Liver (tissue), 9 donors: ENCODE data around the gene PNRC1. TPM values are rescaled to one million over a fixed set of nuclear protein-coding genes. Genes with fewer than 3 reads are reported as not detected.

Experiments
- DNase-seq: peaks from one replicate; pipeline ENCODE4 v3.0.0-alpha.2; 2017; ENCODE audit warnings: low spot score
- H3K27ac ChIP-seq, 2 donors: one replicate each; pipeline ENCODE4 v1.7.0; 2013; ENCODE audit warnings: inconsistent platforms in 2 of 2, low read length in 2 of 2, control low read depth in 1 of 2, low read depth in 1 of 2, mild to moderate bottlenecking in 1 of 2
- H3K27me3 ChIP-seq, 4 donors: one replicate each; pipeline versions ENCODE4 v1.6.1 to v1.7.0; 2013; ENCODE audit warnings: low read length in 3 of 4, inconsistent platforms in 1 of 4, mild to moderate bottlenecking in 1 of 4, moderate library complexity in 1 of 4; ENCODE audit not compliant: control insufficient read depth in 4 of 4, insufficient read depth in 4 of 4
- H3K36me3 ChIP-seq, 4 donors: one replicate each; pipeline versions ENCODE4 v1.6.1 to v1.7.0; 2013; ENCODE audit warnings: low read length in 3 of 4, mild to moderate bottlenecking in 3 of 4, low read depth in 1 of 4, moderate library complexity in 1 of 4; ENCODE audit not compliant: control insufficient read depth in 4 of 4, insufficient read depth in 3 of 4
- H3K4me1 ChIP-seq, 4 donors: one replicate each; pipeline versions ENCODE4 v1.6.1 to v1.7.0; 2013; ENCODE audit warnings: low read length in 3 of 4, mild to moderate bottlenecking in 3 of 4, moderate library complexity in 1 of 4; ENCODE audit not compliant: control insufficient read depth in 4 of 4, insufficient read depth in 4 of 4
- H3K4me3 ChIP-seq, 3 donors: one replicate each; pipeline versions ENCODE4 v1.6.1 to v1.7.0; 2013; ENCODE audit warnings: low read length in 3 of 3, control low read depth in 1 of 3, low read depth in 1 of 3, mild to moderate bottlenecking in 1 of 3
- H3K9ac ChIP-seq, 2 donors: one replicate each; pipeline ENCODE4 v1.7.0; 2013; ENCODE audit warnings: low read length in 2 of 2, mild to moderate bottlenecking in 2 of 2, moderate library complexity in 2 of 2, control low read depth in 1 of 2, low read depth in 1 of 2
- H3K9me3 ChIP-seq, 4 donors: one replicate each; pipeline versions ENCODE4 v1.6.1 to v1.7.0; 2013; ENCODE audit warnings: low read length in 3 of 4; ENCODE audit not compliant: control insufficient read depth in 4 of 4
- ATF3 ChIP-seq: IDR thresholded peaks from 2 replicates; pipeline ENCODE4 v1.6.1; 2016; ENCODE audit warnings: antibody characterized with exemption
- CTCF ChIP-seq: fragments of 150-350 bp; IDR thresholded peaks from 2 replicates; pipeline ENCODE4 v1.5.1; 2017; ENCODE audit warnings: improper control_type of control experiment, low read depth, low read length; ENCODE audit not compliant: missing input control
- EGR1 ChIP-seq, 2 donors: IDR thresholded peaks; 2 replicates each; pipeline ENCODE4 v1.6.1; 2016 to 2018; ENCODE audit warnings: antibody characterized with exemption in 2 of 2, low read depth in 2 of 2
- FOXA1 ChIP-seq: IDR thresholded peaks from 2 replicates; pipeline ENCODE4 v1.6.1; 2016; ENCODE audit warnings: antibody characterized with exemption
- FOXA2 ChIP-seq: IDR thresholded peaks from 2 replicates; pipeline ENCODE4 v1.6.1; 2016; ENCODE audit warnings: antibody characterized with exemption
- GABPA ChIP-seq, 2 donors: IDR thresholded peaks in 1 of 2; conservative IDR thresholded peaks in 1 of 2; 2 replicates each; pipeline ENCODE4 v1.6.1; 2016; ENCODE audit warnings: antibody characterized with exemption in 2 of 2, mild to moderate bottlenecking in 1 of 2, moderate library complexity in 1 of 2
- HNF4A ChIP-seq, 2 donors: conservative IDR thresholded peaks; 2 replicates each; pipeline ENCODE4 v1.6.1; 2016; ENCODE audit warnings: antibody characterized with exemption in 2 of 2, mild to moderate bottlenecking in 2 of 2
- HNF4G ChIP-seq: IDR thresholded peaks from 2 replicates; pipeline ENCODE4 v1.6.1; 2016; ENCODE audit warnings: antibody characterized with exemption
- JUND ChIP-seq, 2 donors: IDR thresholded peaks; 2 replicates each; pipeline ENCODE4 v1.6.1; 2016; ENCODE audit warnings: antibody characterized with exemption in 2 of 2
- MAX ChIP-seq: IDR thresholded peaks from 2 replicates; pipeline ENCODE4 v1.6.1; 2016; ENCODE audit warnings: antibody characterized with exemption
- NR2F2 ChIP-seq: IDR thresholded peaks from 2 replicates; pipeline ENCODE4 v1.6.1; 2016; ENCODE audit warnings: antibody characterized with exemption
- RAD21 ChIP-seq, 2 donors: IDR thresholded peaks; 2 replicates each; pipeline ENCODE4 v1.6.1; 2016; ENCODE audit warnings: antibody characterized with exemption in 2 of 2, mild to moderate bottlenecking in 2 of 2
- REST ChIP-seq: IDR thresholded peaks from 2 replicates; pipeline ENCODE4 v1.6.1; 2016; ENCODE audit warnings: antibody characterized with exemption, mild to moderate bottlenecking
- RXRA ChIP-seq, 2 donors: IDR thresholded peaks; 2 replicates each; pipeline ENCODE4 v1.6.1; 2017 to 2018; ENCODE audit warnings: antibody characterized with exemption in 2 of 2, mild to moderate bottlenecking in 1 of 2
- SP1 ChIP-seq: IDR thresholded peaks from 2 replicates; pipeline ENCODE4 v1.6.1; 2018; ENCODE audit warnings: antibody characterized with exemption, mild to moderate bottlenecking
- TAF1 ChIP-seq: conservative IDR thresholded peaks from 2 replicates; pipeline ENCODE4 v1.6.1; 2016; ENCODE audit warnings: antibody characterized with exemption, mild to moderate bottlenecking
- YY1 ChIP-seq: IDR thresholded peaks from 2 replicates; pipeline ENCODE4 v1.6.1; 2016; ENCODE audit warnings: antibody characterized with exemption, mild to moderate bottlenecking
- ZBTB33 ChIP-seq: IDR thresholded peaks from 2 replicates; pipeline ENCODE4 v1.6.1; 2016; ENCODE audit warnings: antibody characterized with exemption
- WGBS: extraction: QIAGEN DNeasy Blood & Tissue Kit; methylation state at CpG from one replicate; pipeline ENCODE4 v1.1.7; 2013; 5-methylcytosine and 5-hydroxymethylcytosine counted together
- polyA plus RNA-seq, 2 donors: library from polyadenylated mRNA; stranded (reverse) in 1 of 2; unstranded in 1 of 2; fragments of 200-250 nt in 1 of 2; fragments of >200 nt in 1 of 2; fragmentation: Nextera tagmentation in 1 of 2; extraction: Ambion mirVana in 1 of 2; gene quantifications; one replicate each; pipeline versions ENCODE4 v1.2.1 to v1.2.3, GENCODE V29; 2013 to 2015
- total RNA-seq, 2 donors: library from RNA; depleted of rRNA; stranded (reverse); fragments of >200 nt; gene quantifications; one replicate each; pipeline ENCODE4 v1.2.3, GENCODE V29; 2014
- donor health status: healthy.
- donor health status: healthy.
- donor health status: healthy.
- donor health status: healthy.
- donor health status: healthy.

The PNRC1 gene
- total and polyA plus RNA-seq, 4 donors: 27.4 to 71.4 (median 53.6) TPM

GRCh38 chr6:89050697-89051096, 29.9 kb upstream of the PNRC1 start:
- Histone ChIP-seq H3K36me3 (no peaks in the 10 kb centered on the region), H3K4me1 (peaks cover 4 to 13% (median 7%) of the 10 kb centered on the region in 4 donors), H3K9me3 (no peaks in the 10 kb centered on the region), H3K27ac (peak overlapping the region; percentile 56 to 73), H3K4me3 (no peak overlapping the region), H3K27me3 (no peaks in the 10 kb centered on the region), H3K9ac (no peak overlapping the region)
- 64% methylated on average over 3 of the region's 3 CpGs for WGBS
- TF ChIP-seq TAF1 (no peak), ZBTB33 (no peak), NR2F2 (no peak), CTCF (no peak), HNF4A (conservative IDR thresholded peaks at IDR 0.05) (no peak), HNF4G (no peak), FOXA2 (no peak), JUND (IDR thresholded peaks at IDR 0.05) (no peak), RAD21 (IDR thresholded peaks at IDR 0.05) (no peak), YY1 (no peak), REST (no peak), RXRA (IDR thresholded peaks at IDR 0.05) (no peak), EGR1 (IDR thresholded peaks at IDR 0.05; ENCODE audit: low read depth in 2 of 2) (no peak), FOXA1 (no peak), MAX (no peak), SP1 (no peak), GABPA (IDR thresholded peaks at IDR 0.05 in 1 of 2, conservative IDR thresholded peaks at IDR 0.05 in 1 of 2) (no peak), ATF3 (no peak)
- DNase-seq: no peak
